ENCODE data around the gene ZNF583. TPM values are rescaled to one million over a fixed set of nuclear protein-coding genes. Genes with fewer than 3 reads are reported as not detected.

Gene ZNF583
- polyA plus RNA-seq, 1 of the 3 experiments (the other 2 are of a cell fraction) = 1.9 TPM

- no peak for TF ChIP-seq EP300 (IDR thresholded peaks at IDR 0.05; ENCODE audit: borderline replicate concordance in 1 of 2, low read depth in 1 of 2, low read length in 1 of 2)
- no peak for TF ChIP-seq POLR2AphosphoS5 (IDR thresholded peaks at IDR 0.05; ENCODE audit: low read depth, low read length)
- TF ChIP-seq ZBTB33 (IDR thresholded peaks at IDR 0.05; ENCODE audit: borderline replicate concordance, low read depth) = no peak
- no peak for TF ChIP-seq SMC3 (IDR thresholded peaks at IDR 0.05; ENCODE audit: low read depth, low read length)
- TF ChIP-seq CTCF (IDR thresholded peaks at IDR 0.05) = no peak
- no peak for TF ChIP-seq MEF2A (IDR thresholded peaks at IDR 0.05; ENCODE audit: borderline replicate concordance, low read depth)
- no peak for TF ChIP-seq USF2 (IDR thresholded peaks at IDR 0.05; ENCODE audit: borderline replicate concordance, low read depth, low read length)
- TF ChIP-seq USF1 (IDR thresholded peaks at IDR 0.05; ENCODE audit: borderline replicate concordance, low read depth) = no peak
- no peak for TF ChIP-seq ELF1 (IDR thresholded peaks at IDR 0.05)
- TF ChIP-seq MAX (IDR thresholded peaks at IDR 0.05; ENCODE audit: low read depth) = no peak
- TF ChIP-seq RXRA (IDR thresholded peaks at IDR 0.05; ENCODE audit: borderline replicate concordance, low read depth) = no peak
- no peak for TF ChIP-seq FOSL2 (IDR thresholded peaks at IDR 0.05; ENCODE audit: borderline replicate concordance, low read depth)
- TF ChIP-seq JUND (IDR thresholded peaks at IDR 0.05) = no peak
- no peak for TF ChIP-seq IRF3 (IDR thresholded peaks at IDR 0.05; ENCODE audit: low read depth, low read length)
- no peak for TF ChIP-seq TEAD4 (IDR thresholded peaks at IDR 0.05; ENCODE audit: borderline replicate concordance, insufficient read depth)
- no peak for TF ChIP-seq YY1 (IDR thresholded peaks at IDR 0.05; ENCODE audit: low read depth)
- no peak for TF ChIP-seq FOXJ3 (CRISPR knock-in tag; IDR thresholded peaks at IDR 0.05)
- no peak for TF ChIP-seq TAF1 (IDR thresholded peaks at IDR 0.05; ENCODE audit: borderline replicate concordance, low read depth, low read length)
- Histone ChIP-seq H3K9ac (no peak overlapping the region), H3K4me2 (no peak overlapping the region), H2AFZ (ENCODE audit: low read depth) (no peak overlapping the region), H3K9me3 (peaks cover 17% of the 10 kb centered on the region), H3K4me3 (ENCODE audit: low read depth in 2 of 2, low read length in 1 of 2) (no peak overlapping the region; a peak in 1 of 4 replicates), H3K27me3 (ENCODE audit: insufficient read depth) (no peaks in the 10 kb centered on the region), H3K9me2 (no peaks in the 10 kb centered on the region), H3K4me1 (ENCODE audit: control insufficient read depth in 1 of 2, insufficient read depth in 2 of 2, low read depth in 1 of 2, low read length in 1 of 2) (peaks cover 0 to 6% of the 10 kb centered on the region in 2 experiments; a peak in 1 of 4 replicates), H3K27ac (ENCODE audit: low read depth in 2 of 2, low read length in 1 of 2) (no peak overlapping the region), H3K36me3 (replicated peaks in 1 of 2; ENCODE audit: control insufficient read depth in 1 of 2, insufficient read depth in 2 of 2, low read length in 1 of 2) (peaks cover 11 to 39% of the 10 kb centered on the region in 2 experiments), H3F3A (replicated peaks; ENCODE audit: insufficient read depth) (peaks cover 9% of the 10 kb centered on the region), H4K20me1 (ENCODE audit: insufficient read depth) (no peaks in the 10 kb centered on the region), H3K79me2 (ENCODE audit: insufficient read depth) (no peaks in the 10 kb centered on the region)
- CTCF ChIA-PET = interaction anchor here (0.6 to 1.3 kb wide), 2 partner anchors 30 to 146 kb away, joined by 3 to 5 read pairs; no protein-coding TSS in a partner anchor
- 96% methylated on average over 5 of the region's 5 CpGs for WGBS (ENCODE audit: low lambda C conversion rate)
- POLR2A ChIA-PET = no interaction called here
- DNase-seq = no peak
Measured at GRCh38 chr19:56398809-56399208, 5.3 kb upstream of the ZNF583 start.
